GM19455 (cell line): ENCODE data around the gene AK6.
"Not testable (repeated sequence)": the region's sequence is repeated elsewhere in the genome, so short reads cannot be mapped to it uniquely, and the experiment has no call there.

Experiments used
- ATAC-seq: cut with Tn5 transposase; IDR thresholded peaks from one replicate; pipeline ENCODE4 v1.9.1; 2021; ENCODE audit not compliant: unreplicated experiment

Gene AK6

DNA sequence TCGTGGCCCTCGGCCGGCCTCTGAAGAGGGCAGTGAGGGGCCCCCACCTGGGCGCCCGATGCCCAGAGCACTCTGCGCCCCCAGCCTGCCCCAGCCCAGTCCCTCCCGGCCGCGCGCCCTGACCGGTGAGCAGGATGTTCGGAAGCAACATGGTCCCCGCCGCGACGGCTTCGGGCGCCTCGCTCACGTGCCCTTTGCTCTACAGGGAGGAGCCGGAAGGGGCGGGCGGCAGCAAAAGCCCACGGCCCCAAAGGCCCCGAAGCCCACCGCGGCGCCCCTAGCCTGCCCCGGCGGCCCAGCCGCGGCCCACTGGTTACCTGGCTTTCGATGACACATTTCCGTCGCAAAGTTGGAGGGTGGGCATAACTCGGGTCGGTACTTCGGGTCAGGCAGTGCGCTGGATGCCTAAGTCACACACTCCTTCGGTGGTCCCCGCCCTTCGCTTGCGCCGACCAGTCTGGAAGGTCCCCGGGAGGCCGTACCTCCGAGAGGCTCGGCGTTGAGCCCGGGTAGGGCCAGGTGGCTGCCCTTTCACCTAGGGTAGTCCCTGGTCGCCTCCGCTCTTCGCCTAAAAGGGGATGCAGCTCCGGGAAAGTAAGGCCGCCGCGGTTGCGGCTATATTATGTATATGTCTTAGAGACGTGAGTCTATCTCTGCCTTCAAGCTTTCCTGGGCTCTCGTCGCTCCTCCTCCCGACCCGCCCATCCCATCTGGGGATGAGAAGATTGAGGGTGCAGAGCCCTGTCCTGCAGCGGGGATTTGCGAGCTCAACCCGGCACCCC lies at the start of gene AK6, which contains the start of the genes RAD17 and TAF9:
Gene AK6, minus strand, starts transcription at position 181 of the 782 bp plus-strand sequence. Its CDS starts 30 bp downstream, at position 151.
Gene RAD17, plus strand, starts transcription at position 479 of the 782 bp plus-strand sequence. CDS start 2,391 bp downstream, outside the sequence.
Gene TAF9, minus strand, starts transcription at position 181 of the 782 bp plus-strand sequence. CDS start 3,783 bp downstream, outside the sequence.
- ATAC-seq = peak; percentile 94

DNA sequence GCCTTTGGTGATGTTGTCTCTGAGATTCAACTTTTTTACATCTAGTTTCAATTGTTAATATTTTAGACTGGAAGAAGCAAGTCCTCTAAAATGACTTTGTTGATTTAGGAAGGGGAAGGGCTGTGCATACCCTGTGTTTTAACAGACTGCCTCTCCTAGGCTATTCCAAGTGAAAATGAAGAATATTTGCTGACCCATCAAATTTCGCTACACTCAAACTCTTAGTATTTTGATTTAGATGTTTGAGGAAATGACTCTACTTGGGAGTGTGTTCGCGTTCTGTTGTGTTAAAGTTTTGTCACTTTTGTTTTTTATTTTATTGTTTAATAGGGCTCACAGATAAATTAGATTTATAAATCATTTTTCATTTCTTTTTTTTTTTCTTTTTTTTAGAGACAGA lies 49.2 kb upstream of the AK6 start:
- ATAC-seq = no peak

DNA sequence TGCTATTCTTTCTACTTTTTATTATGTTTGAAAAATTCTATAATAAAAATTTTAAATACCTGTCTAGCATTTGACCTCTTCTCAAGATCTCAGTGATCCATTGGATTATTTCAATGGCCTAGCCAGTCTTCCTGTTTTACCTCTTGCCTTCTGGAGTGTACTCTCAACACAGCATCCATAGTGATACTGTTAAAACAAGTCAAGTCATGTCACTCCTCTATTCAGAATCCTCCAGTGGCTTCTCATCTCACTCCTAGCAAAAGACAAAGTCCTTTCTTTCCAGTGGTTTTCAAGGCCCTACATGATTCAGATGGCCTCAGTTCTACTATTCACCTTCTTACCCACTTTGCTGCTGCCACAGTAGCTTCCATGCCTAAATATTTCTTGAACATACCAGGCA lies 47.4 kb upstream of the AK6 start:
- ATAC-seq = no peak

GRCh38 chr5:69416180-69416579 lies 46.9 kb upstream of the AK6 start:
- ATAC-seq = no peak

DNA sequence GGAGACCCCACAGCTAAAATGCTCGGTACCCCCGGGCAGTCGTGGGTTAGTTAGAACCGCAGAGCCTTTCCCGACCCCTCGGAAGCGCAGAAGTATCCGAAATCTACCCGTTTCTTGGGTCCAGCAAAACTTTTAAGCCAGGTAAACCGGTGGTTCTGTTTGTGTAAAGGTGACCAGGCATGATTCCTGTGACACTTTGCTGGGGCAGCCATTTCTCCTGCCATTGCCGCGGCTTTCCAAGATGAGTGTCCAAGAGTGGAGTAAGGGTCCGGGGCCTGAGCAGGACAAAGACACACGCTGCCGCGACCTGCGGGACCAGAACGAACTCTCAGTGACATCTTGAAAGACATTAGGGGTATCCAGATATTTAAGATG lies 46.3 kb upstream of the AK6 start:
- no peak for ATAC-seq

- peak; percentile 74 for ATAC-seq
Measured at GRCh38 chr5:69414885-69415583, 45.7 kb upstream of the AK6 start, which contains the start of gene MARVELD2. TSS of gene MARVELD2 (plus strand) at chr5:69415116. CDS start at chr5:69419386, 4,270 bp downstream.

DNA sequence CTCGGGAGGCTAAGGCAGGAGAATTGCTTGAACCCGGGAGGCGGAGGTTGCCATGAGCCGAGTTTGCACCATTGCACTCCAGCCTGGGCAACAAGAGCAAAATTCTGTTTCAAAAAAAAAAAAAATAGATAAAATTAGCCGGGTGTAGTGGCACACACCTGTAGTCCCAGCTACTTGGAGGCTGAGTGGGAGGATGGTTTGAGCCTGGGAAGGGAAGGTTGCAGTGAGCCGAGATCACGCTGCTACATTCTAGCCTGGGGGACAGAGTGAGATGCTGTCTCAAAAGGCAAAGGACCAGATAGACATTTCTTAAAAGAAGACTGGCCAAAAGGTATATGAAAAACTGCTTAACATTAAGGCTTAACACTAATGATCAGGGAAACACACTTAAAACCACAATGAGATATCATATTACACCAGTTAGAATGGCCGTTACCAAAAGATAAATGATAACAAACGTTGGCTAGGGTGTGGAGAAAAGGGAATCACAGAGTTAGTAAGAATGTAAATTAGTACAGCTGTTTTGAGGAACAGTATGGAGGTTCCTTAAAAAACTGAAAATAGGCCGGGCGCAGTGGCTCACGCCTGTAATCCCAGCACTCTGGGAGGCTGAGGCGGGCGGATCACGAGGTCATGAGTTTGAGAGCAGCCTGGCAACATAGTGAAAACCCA lies 35.5 kb upstream of the AK6 start:
- ATAC-seq = no peak

DNA sequence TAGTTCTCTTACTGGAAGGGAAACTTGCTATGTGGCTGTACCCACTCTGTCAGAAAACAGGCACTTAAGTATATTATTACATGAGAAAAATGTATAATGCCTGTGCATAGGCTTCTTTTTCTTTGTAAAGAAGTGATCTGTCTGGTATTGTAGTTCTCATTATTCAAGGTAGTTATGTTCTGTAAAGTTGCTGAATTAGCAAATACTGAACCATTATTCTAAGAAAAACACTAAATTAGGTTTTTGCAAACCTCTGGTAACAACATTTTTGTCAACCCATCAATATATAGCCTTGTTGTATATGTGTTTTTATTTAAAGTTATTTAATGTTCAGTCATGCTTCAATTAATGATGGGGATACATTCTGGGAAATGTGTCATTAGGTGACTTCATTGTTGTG lies 9.1 kb upstream of the AK6 start:
- ATAC-seq = no peak

DNA sequence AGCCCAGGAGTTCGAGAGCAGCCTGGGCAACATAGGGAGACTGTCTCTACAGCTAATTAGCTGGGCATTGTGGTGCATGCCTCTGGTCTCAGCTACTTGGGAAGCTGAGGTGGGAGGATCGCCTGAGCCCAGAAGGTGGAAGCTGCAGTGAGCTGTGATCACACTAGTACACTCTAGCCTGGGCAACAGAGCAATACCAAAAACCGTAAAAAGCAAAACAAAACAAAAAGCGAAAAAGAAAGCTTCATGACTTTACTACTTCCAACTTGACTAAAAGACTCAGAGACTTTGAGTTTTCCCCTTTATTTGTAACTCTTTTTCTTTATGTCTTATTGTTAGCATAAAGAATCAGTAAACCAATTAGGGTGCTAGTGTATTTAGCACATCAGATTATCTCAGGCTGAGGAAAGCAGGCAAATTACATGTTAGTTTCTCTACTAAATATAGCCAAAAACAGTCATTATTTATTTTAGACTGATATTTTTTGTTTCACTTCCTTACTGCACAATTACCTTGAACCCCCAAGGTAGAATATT lies 5.7 kb upstream of the AK6 start:
- ATAC-seq = peak; percentile 72

DNA sequence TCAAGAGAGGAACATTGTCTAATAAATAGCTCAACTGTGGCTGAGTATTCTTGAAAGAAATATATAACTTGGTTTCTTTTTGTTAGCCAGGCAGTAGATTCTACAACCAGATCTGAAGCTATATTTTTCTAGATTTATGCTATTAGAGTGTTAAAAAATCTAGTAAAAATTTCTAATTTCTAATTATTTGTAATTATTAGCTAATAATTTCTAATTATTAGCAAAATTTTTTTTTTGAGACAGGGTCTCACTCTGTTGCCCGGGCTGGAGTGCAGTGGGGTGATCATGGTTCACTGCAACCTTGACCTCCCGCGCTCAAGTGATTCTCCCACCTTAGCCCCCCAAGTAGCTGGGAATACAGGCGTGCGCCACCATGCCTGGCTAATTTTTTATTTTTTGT lies 3.1 kb upstream of the AK6 start:
- no peak for ATAC-seq

DNA sequence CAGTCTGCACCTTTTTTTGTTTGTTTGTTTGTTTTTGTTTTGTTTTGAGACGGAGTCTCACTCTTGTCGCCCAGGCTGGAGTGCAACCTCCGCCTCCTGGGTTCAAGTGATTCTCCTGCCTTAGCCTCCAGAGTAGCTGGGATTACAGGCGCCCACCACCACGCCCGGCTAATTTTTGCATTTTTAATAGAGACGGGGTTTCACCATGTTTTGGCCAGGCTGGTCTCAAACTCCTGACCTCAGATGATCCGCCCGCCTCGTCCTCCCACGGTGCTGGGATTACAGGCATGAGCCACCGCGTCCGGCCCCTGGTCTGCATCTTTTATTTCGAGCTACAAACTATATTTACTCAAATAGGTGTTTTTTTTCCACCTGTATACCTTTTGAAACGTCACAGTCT lies 1.0 kb upstream of the AK6 start:
- not testable (repeated sequence) for ATAC-seq

DNA sequence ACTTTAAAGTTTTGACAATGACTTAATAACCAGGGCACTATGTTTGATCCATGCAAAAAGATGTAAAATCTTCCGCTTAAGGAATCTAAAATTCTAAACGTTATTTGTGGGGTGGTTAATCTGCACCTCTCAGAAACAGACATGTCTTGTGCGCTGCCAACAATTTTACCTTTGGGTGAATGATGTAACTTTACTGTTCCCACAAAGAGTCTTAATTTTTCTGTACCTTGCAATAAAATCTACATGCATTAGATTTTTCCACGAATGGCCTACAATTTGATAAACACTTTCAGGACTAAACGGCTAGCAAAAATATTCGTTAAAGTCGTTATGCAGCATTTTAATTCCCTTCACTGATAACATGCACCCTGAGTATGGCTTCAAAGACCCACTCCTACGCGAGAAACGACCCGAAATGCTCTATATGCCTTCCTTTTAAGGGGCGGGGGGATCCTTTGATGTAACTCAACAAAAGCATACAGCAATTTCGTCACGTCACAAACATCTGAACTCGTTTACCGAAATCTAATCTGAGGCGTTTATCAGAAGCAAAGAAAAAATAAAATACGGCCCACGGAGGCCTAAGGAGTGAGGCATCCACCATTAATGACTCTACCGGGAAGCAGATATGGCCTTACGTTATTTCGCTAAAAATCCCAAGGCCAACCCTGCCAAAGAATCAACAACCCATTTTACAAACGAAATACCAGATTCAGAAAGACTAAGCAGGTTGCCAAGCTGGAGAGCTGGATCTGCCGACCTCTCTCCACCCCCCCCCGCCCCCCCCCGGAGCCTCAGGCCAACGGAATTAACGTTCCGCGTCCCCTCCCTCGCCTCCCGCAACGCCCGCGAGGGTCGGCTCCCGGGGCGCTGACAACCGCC lies 621 bp downstream of the AK6 start:
- ATAC-seq = peak; percentile 37

- ATAC-seq = no peak
Measured at GRCh38 chr5:69367697-69368279, 1.5 kb downstream of the AK6 start.

- ATAC-seq = no peak
Measured at GRCh38 chr5:69364850-69365249, 4.5 kb downstream of the AK6 start.

DNA sequence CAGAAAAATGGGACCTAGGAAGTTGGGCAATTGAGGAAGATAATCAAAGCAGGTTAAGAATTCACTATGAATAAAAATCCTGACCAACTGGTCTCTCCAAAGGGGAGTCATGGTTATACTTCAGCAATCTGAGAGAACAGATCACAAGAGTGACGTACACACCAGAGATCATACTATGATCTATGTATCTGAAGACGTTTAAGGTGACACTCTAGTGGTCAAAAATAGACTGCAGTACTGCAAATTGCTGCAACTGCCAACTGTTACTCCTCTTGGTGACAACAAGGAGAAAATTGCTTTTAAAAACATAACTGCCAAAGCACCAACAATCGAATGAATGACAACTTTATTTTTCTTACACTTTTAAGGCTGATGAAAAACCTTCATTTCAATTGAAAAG lies 4.9 kb downstream of the AK6 start:
- ATAC-seq = no peak

DNA sequence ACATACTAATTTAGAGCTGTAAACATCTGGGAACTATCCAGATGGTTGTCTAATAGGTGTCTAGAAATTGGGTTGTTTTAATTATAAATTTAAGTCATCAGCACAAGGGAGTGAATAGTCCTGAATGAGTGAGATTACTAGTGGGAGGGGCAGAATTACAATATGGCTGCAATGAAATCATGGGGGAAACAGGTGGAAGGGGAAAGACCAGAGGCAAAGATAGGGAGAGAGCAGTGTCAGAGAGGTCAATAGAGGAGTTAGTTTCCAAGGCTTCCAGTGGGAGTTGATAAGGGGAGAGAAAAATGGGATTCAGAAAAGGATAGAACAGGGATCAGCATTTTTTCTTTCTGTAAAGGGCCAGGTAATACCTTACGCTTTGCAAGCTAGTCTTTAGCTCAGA lies 8.9 kb downstream of the AK6 start:
- ATAC-seq = no peak

DNA sequence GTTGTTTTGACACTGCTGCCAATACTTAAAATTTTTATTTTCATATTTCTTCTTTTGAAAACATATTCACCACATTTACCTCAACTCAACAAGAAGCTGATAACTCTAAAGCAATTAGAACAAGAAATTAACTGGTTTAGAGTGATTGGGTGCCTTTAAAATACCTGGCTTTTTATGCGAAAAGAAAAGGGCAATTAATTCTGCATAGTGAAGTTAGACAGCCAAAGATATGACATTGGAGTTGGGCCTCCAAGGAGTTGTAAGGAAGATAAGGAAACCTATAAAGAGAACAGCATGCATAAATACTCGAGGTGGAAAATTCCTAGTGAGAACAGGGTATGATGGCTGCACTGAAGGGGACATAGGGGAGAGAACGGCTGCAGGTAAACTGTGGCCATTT lies 9.6 kb downstream of the AK6 start:
- no peak for ATAC-seq

DNA sequence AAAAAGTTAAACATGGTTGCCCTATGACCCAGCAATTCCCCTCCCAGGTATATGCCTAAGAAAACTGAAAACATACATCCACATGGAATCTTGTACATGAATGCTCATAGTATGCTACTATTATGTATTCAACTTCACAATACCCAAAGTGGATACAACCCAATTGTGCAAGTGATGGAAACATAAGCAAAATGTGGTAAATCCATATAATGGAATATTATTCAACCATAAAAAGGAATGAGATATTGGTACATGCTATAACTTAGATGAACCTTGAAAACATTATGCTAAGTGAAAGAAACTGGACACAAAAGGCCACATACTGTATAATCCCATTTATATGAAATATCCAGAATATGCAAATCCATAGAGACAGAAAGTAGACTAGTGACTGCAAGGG lies 18.7 kb downstream of the AK6 start:
- no peak for ATAC-seq

- no peak for ATAC-seq
Measured at GRCh38 chr5:69343083-69343482, 26.2 kb downstream of the AK6 start.
